GM19438 (cell line): ENCODE data around the gene WDFY4.
A peak's percentile ranks its signal among the peaks of the same experiment; 100 is the strongest.

Source experiments
- ATAC-seq: cut with Tn5 transposase; IDR thresholded peaks from one replicate; pipeline ENCODE4 v1.9.1; 2021; ENCODE audit warnings: low read depth; ENCODE audit not compliant: unreplicated experiment

The WDFY4 gene

GRCh38 chr10:48786606-48787282 lies 102.1 kb downstream of the WDFY4 start:
- ATAC-seq, result no peak

GRCh38 chr10:48788554-48788953 lies 103.9 kb downstream of the WDFY4 start:
- ATAC-seq, result no peak

- no peak for ATAC-seq
These were observed 105.1 kb downstream of the WDFY4 start for GRCh38 chr10:48789486-48790456.

- ATAC-seq, result no peak
These were observed 105.9 kb downstream of the WDFY4 start for GRCh38 chr10:48790457-48791044.

GRCh38 chr10:48791267-48791928 lies 106.7 kb downstream of the WDFY4 start:
- ATAC-seq, result no peak

- ATAC-seq, result no peak
These were observed 107.4 kb downstream of the WDFY4 start for GRCh38 chr10:48792121-48792520.

- no peak for ATAC-seq
These were observed 108.0 kb downstream of the WDFY4 start for GRCh38 chr10:48792687-48793096.

- no peak for ATAC-seq
These were observed 109.4 kb downstream of the WDFY4 start for GRCh38 chr10:48794074-48794473.

GRCh38 chr10:48796713-48797245 lies 112.1 kb downstream of the WDFY4 start:
- no peak for ATAC-seq

GRCh38 chr10:48797830-48798229 lies 113.2 kb downstream of the WDFY4 start:
- ATAC-seq, result no peak

- ATAC-seq, result no peak
These were observed 114.0 kb downstream of the WDFY4 start for GRCh38 chr10:48798481-48799254.

- ATAC-seq, result no peak
These were observed 114.8 kb downstream of the WDFY4 start for GRCh38 chr10:48799341-48800006.

GRCh38 chr10:48800007-48800675 lies 115.5 kb downstream of the WDFY4 start:
- no peak for ATAC-seq

GRCh38 chr10:48801001-48801421 lies 116.3 kb downstream of the WDFY4 start:
- no peak for ATAC-seq

- ATAC-seq, result peak; percentile 89
These were observed 118.0 kb downstream of the WDFY4 start for GRCh38 chr10:48802611-48803071.

GRCh38 chr10:48803801-48804584 lies 119.3 kb downstream of the WDFY4 start:
- ATAC-seq, result no peak

- ATAC-seq, result no peak
These were observed 120.1 kb downstream of the WDFY4 start for GRCh38 chr10:48804740-48805182.

- no peak for ATAC-seq
These were observed 120.7 kb downstream of the WDFY4 start for GRCh38 chr10:48805411-48805810.
